ENCODE data around the gene CENPT.
"Not testable (repeated sequence)": the region's sequence is repeated elsewhere in the genome, so short reads cannot be mapped to it uniquely, and the experiment has no call there.

Gene CENPT

GRCh38 chr16:67841198-67841815, 6.2 kb downstream of the CENPT start:
- TF ChIP-seq CTCF (IDR thresholded peaks at IDR 0.05; ENCODE audit: low read depth, low read length): no peak
- no peak for DNase-seq (ENCODE audit: extremely low read depth, low read depth)

- TF ChIP-seq CTCF (IDR thresholded peaks at IDR 0.05; ENCODE audit: low read depth, low read length): no peak
- DNase-seq (ENCODE audit: extremely low read depth, low read depth): no peak
These were observed 9.7 kb downstream of the CENPT start for GRCh38 chr16:67837811-67838210.

GRCh38 chr16:67837190-67837589, 10.3 kb downstream of the CENPT start:
- DNase-seq (ENCODE audit: extremely low read depth, low read depth): not testable (repeated sequence)

- no peak for TF ChIP-seq CTCF (IDR thresholded peaks at IDR 0.05; ENCODE audit: low read depth, low read length)
These were observed 13.3 kb downstream of the CENPT start for GRCh38 chr16:67834242-67834614.

GRCh38 chr16:67833415-67834241, 13.9 kb downstream of the CENPT start:
- TF ChIP-seq CTCF (IDR thresholded peaks at IDR 0.05; ENCODE audit: low read depth, low read length): no peak
- peak; percentile 55 for DNase-seq (ENCODE audit: extremely low read depth, low read depth)

More at GRCh38 chr16:67834242-67834614, 13.3 kb downstream of the CENPT start:
- DNase-seq (ENCODE audit: extremely low read depth, low read depth): no peak

GRCh38 chr16:67833030-67833414, 14.5 kb downstream of the CENPT start:
- TF ChIP-seq CTCF (IDR thresholded peaks at IDR 0.05; ENCODE audit: low read depth, low read length): no peak
- DNase-seq (ENCODE audit: extremely low read depth, low read depth): peak; percentile 14

- DNase-seq (ENCODE audit: extremely low read depth, low read depth): no peak
- TF ChIP-seq CTCF (IDR thresholded peaks at IDR 0.05; ENCODE audit: low read depth, low read length): no peak
These were observed 18.8 kb downstream of the CENPT start for GRCh38 chr16:67828651-67829050.
